ENCODE results near the gene TUBAL3.
A peak's percentile ranks its signal among the peaks of the same experiment; 100 is the strongest.

TUBAL3 gene

GRCh38 chr10:5404208-5405041 is at the start of gene TUBAL3:
Gene TUBAL3, minus strand, starts transcription at chr10:5404828. Its CDS starts 36 bp downstream, at chr10:5404792.
- no peak for DNase-seq (ENCODE audit: low read depth)

DNA sequence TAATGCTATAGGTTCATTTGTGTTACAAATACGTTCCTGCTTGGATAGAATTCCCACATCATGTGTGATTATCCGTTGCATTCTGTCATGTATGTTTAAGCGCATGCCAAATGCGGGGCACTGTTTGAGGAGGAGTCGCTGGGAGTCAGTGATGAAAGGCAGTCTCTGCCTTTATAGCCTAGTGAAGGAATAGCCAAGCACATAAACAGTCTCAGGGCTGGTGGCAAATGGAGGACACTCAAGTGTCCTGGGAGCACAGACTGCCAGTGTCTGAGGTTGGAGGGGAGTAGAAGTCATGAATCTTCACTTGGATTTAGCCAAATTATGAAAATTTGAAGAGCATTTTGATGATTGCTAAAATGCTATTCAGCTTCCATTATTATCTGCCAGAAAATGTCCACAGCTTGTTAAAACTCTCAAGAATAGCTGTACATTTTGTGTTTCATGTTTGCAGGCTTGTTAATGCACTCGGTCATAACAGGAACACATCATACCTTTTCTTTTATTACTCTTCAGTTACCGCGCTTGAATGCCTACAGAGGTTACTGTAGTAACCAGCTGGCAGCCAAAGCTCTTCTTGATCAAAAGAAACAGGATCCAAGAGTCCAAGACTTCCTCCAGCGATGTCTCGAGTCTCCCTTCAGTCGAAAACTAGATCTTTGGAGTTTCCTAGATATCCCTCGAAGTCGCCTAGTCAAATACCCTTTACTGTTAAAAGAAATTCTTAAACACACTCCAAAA is 49.3 kb upstream of the TUBAL3 start:
- DNase-seq (ENCODE audit: low read depth) = no peak

GRCh38 chr10:5450605-5451384 is 46.2 kb upstream of the TUBAL3 start:
- DNase-seq (ENCODE audit: low read depth) = peak; percentile 40

- DNase-seq (ENCODE audit: low read depth) = peak; percentile 88
Measured at GRCh38 chr10:5449823-5450222, 45.2 kb upstream of the TUBAL3 start.

DNA sequence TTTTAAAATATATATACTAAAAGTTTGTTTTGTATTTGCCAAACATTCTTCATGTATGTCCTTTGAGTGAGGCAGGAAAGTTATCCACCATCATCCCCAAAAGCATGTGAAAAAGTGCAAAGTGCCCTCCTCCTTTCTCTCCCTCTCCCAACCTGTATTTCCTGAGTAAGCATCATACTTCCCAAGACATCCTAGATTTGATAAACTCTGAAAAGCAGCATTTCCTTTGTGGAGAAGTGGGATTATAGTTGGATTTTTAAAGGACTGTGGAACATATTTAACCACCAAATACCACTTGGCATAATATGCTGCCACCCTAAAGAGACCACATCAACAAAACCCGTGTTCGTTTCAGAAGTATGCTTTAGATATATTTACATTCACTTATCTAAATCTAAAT is 44.6 kb upstream of the TUBAL3 start:
- no peak for DNase-seq (ENCODE audit: low read depth)

- DNase-seq (ENCODE audit: low read depth) = no peak
Measured at GRCh38 chr10:5448333-5449001, 43.8 kb upstream of the TUBAL3 start.

DNA sequence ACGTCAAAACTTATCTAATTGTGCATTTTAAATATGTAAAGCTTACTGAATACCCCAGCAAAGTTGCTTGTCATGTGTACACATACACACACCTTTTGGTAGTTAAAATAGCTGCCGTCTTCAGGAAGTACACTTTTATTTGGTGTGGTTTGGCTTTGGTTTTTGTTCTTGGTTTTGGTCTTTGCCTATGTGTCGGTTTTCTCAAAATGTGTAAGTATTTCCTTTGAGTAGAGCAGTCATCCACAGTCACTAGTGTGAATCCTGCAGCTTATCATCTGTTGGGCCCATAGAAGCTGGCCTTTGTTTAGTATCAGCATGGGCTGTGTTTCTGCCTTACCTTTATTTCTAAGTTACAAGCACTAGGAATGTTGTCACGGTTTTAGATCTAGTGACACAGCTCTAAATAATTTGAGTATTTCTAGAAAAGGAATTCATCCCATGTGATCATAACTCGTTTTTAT is 43.0 kb upstream of the TUBAL3 start:
- DNase-seq (ENCODE audit: low read depth) = peak; percentile 22

GRCh38 chr10:5447056-5447455 is 42.4 kb upstream of the TUBAL3 start:
- peak; percentile 27 for DNase-seq (ENCODE audit: low read depth)

DNA sequence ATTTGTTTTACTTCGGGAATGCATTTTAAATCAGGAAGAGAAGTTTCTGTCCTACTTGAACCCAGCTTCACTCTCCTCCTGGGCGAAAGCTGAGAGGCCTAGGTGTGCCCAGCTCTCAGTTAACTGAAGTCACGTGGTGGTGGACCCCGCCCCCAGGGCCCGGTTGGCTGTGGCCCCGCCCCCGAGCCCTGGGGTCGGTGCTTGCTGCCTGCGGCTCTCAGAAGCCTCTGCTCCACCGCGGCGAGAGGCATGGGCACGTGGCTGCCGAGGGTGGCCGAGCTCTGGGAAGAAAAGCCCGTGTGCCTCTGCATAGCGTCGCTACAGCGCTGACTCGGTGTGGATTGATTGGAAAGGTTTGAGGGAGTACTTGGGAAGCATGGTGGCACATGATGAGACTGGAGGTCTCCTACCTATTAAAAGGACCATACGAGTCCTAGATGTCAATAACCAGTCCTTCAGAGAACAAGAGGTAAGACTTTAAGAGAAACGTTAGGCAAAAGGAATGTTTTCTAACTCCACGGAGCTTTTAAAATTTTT is 41.8 kb upstream of the TUBAL3 start:
- peak; percentile 88 for DNase-seq (ENCODE audit: low read depth)

DNA sequence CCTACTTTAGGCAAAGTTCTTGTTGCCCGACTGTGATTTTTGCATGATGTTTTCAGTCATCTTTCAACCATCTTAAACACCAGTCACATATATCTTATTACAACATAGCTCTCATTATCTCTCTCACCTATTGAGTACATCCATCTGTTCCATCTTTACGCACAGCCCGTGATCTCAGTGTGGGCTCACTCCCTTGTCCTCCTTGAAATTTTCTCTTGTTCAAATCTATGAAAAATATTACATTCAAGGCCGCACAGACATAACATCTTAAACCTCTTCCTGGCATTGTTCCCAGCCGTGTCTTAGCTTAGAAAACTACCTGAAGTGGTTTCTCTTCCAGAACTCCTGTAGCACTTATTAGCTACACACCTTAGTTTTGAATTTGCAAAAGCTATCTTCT is 40.4 kb upstream of the TUBAL3 start:
- peak; percentile 76 for DNase-seq (ENCODE audit: low read depth)

- DNase-seq (ENCODE audit: low read depth) = no peak
Measured at GRCh38 chr10:5443429-5443828, 38.8 kb upstream of the TUBAL3 start.

DNA sequence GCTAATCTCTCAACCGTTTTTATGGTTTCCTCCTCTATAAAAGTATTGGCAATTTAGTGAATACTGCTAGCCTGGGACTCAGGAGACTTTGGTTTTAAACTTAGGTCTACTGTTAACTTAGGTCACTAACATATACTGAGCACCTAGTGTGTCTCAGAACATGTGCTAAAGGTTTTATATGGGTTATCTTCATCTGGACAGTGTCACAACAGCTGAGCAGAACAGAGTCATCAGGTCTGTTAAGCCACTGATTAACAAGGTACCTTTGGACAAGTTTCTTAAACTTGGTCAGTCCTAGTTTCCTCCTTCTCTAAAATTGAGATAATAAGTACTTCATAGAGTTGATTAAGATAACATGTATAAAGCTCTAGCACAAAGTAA is 38.4 kb upstream of the TUBAL3 start:
- no peak for DNase-seq (ENCODE audit: low read depth)

DNA sequence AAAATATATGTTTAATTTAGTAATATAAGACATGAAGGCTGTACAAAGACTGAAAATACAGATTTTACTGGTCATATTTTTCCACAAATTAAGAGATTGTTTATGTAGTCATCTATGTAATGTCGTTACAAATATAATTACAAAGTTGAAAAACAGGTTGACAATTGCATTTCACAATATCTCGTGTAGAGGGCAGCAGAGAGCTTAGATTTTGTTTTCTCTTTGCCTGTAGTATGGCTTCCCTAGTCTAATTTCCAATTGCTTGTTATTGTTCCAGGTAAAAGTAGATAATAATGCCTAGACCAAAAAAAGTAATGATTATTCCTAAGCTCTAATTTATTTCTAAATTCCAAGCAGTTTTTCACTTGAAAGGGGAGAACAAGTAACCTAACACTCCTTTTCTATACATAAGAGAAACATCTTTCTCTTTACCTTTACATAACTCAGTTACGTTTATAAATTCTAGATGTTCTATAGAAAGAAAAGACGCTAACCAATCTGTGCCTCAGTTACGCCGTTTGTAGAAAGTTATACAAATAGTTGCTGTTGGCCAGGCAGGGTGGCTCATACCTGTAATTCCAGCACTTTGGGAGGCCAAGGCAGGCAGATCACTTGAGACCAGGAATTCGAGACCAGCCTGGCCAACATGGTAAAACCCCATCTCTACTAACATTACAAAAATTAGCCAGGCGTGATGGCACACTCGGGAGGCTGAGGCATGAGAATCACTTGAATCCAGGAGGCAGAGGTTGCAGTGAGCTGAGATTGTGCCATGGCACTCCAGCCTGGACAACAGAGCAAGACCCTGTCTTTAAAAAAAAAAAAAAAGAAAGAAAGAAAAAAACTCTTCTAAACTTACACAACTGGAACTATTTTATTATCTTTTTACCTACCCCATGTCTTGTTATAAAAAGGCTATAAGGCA is 37.7 kb upstream of the TUBAL3 start:
- peak; percentile 49 for DNase-seq (ENCODE audit: low read depth)

- DNase-seq (ENCODE audit: low read depth) = no peak
Measured at GRCh38 chr10:5441106-5441505, 36.5 kb upstream of the TUBAL3 start.

DNA sequence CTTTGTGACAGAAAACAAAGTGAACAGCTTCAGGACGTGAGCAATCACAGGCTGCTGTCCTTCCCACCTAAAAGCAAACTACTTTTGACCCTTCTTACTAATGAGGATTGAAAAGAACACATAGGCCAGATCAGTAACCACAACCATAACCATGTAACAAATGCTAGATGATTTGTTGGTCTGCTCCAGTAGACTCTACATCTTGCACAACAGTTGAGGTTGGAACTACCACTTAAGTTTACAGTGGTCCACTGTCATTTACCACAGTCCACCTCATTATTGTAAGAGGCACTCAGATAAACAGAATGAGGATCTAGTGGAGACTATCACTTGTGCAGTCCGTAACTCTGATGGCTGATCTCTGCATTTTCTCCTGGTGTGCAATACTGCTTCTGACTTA is 35.6 kb upstream of the TUBAL3 start:
- peak; percentile 89 for DNase-seq (ENCODE audit: low read depth)

DNA sequence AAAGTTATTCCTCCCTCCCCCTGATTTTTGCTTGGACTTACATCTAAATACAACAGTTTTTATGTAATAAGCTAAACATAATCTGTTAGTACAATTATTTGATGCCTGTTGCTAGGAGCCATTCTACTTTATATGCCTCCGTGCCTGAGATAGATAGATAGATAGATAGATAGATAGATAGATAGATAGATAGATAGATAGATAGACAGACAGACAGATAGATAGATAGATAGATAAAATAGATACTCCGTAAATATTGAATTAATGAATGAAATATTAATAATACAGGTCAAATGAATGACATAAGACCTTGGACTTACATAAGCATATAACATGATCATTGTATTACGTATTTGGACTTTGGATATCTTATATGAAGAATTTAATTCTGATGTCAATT is 30.7 kb upstream of the TUBAL3 start:
- no peak for DNase-seq (ENCODE audit: low read depth)

- peak; percentile 84 for DNase-seq (ENCODE audit: low read depth)
Measured at GRCh38 chr10:5434017-5434753, 29.6 kb upstream of the TUBAL3 start.

- DNase-seq (ENCODE audit: low read depth) = no peak
Measured at GRCh38 chr10:5433182-5433581, 28.6 kb upstream of the TUBAL3 start.

DNA sequence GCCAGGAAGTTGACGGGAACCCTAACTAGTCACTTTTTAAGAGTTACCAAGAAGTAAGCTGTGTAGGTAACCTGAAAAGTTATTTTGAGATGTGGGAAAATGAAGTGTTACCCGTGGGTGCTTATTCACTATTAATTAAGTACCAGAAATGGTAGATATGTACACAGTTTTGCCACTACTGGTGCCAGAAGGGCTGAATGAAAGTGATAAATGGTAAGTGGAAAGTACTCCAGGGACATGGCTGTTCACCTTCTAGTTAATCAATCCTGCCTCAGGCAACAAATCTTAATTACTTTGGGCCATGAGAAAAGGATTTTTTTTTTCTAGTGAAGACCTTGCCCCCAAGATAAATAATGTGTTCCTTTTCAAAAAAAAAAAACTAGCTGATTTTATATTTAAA is 23.5 kb upstream of the TUBAL3 start:
- no peak for DNase-seq (ENCODE audit: low read depth)

- no peak for DNase-seq (ENCODE audit: low read depth)
Measured at GRCh38 chr10:5424751-5425150, 20.1 kb upstream of the TUBAL3 start.
